Measurements from ENCODE around the gene ALAS1.

The ALAS1 gene

GRCh38 chr3:52202384-52203077, 4.6 kb downstream of the ALAS1 start:
- no peak for DNase-seq

GRCh38 chr3:52203701-52204100, 5.7 kb downstream of the ALAS1 start:
- no peak for DNase-seq

GRCh38 chr3:52204337-52205073, 6.5 kb downstream of the ALAS1 start:
- DNase-seq = no peak

- DNase-seq = no peak
Measured at GRCh38 chr3:52205727-52206372, 7.9 kb downstream of the ALAS1 start.

GRCh38 chr3:52208556-52208955, 10.6 kb downstream of the ALAS1 start:
- no peak for DNase-seq

- no peak for DNase-seq
Measured at GRCh38 chr3:52210037-52210436, 12.1 kb downstream of the ALAS1 start.

- DNase-seq = no peak
Measured at GRCh38 chr3:52210550-52211046, 12.6 kb downstream of the ALAS1 start.

- no peak for DNase-seq
Measured at GRCh38 chr3:52211268-52211891, 13.4 kb downstream of the ALAS1 start.

GRCh38 chr3:52213005-52213404, 15.0 kb downstream of the ALAS1 start:
- no peak for DNase-seq

GRCh38 chr3:52213901-52214300, 15.9 kb downstream of the ALAS1 start:
- DNase-seq = no peak

GRCh38 chr3:52215351-52215750, 17.4 kb downstream of the ALAS1 start:
- DNase-seq = no peak

GRCh38 chr3:52216585-52217408, 18.8 kb downstream of the ALAS1 start:
- no peak for DNase-seq

GRCh38 chr3:52217409-52217805, 19.4 kb downstream of the ALAS1 start:
- DNase-seq = no peak

GRCh38 chr3:52218026-52218425, 20.1 kb downstream of the ALAS1 start:
- no peak for DNase-seq

- DNase-seq = no peak
Measured at GRCh38 chr3:52218454-52218853, 20.5 kb downstream of the ALAS1 start.

GRCh38 chr3:52218937-52219650, 21.1 kb downstream of the ALAS1 start:
- no peak for DNase-seq

GRCh38 chr3:52220380-52221026, 22.5 kb downstream of the ALAS1 start:
- peak; percentile 47 for DNase-seq

- DNase-seq = no peak
Measured at GRCh38 chr3:52221141-52221562, 23.2 kb downstream of the ALAS1 start.

- no peak for DNase-seq
Measured at GRCh38 chr3:52221563-52222318, 23.8 kb downstream of the ALAS1 start.
